Retinal pigment epithelial cell (primary cell): ENCODE results near the gene TRPM6.

Experiments used
- DNase-seq: peaks from one replicate; pipeline ENCODE4 v3.0.0-alpha.2; 2010; ENCODE audit warnings: low read depth
- H3K4me3 ChIP-seq: 2 replicates; pipeline ENCODE4 v1.5.1; 2011; ENCODE audit warnings: mild to moderate bottlenecking, low read length, control low read depth, moderate library complexity
- TF ChIP-seq, protein P1 (sequence below): conservative IDR thresholded peaks from 2 replicates; pipeline ENCODE4 v1.5.1; 2011; ENCODE audit warnings: low read depth, low read length, control low read depth, inconsistent platforms

TRPM6 gene

DNA sequence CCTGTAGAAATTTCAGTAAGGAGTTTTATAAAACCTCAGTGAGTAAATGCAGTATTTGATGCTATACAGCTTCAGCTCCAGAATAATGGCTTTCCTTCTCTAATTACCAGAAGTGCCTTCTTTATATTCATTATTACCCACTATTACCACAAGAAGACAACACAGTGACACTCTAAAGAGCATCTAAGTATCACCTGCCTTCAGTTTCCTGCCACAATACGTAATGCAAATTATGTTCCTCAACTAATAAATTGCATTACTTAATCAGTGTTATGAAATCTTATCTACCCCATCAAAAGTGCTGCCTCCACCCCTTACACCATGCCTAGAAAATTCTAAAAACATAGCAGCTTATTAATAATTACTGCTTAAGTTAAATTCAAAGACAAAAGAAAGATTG is 91.9 kb downstream of the TRPM6 start:
- no peak overlapping the region for H3K4me3 ChIP-seq
- no peak for DNase-seq
- TF ChIP-seq, protein P1, sequence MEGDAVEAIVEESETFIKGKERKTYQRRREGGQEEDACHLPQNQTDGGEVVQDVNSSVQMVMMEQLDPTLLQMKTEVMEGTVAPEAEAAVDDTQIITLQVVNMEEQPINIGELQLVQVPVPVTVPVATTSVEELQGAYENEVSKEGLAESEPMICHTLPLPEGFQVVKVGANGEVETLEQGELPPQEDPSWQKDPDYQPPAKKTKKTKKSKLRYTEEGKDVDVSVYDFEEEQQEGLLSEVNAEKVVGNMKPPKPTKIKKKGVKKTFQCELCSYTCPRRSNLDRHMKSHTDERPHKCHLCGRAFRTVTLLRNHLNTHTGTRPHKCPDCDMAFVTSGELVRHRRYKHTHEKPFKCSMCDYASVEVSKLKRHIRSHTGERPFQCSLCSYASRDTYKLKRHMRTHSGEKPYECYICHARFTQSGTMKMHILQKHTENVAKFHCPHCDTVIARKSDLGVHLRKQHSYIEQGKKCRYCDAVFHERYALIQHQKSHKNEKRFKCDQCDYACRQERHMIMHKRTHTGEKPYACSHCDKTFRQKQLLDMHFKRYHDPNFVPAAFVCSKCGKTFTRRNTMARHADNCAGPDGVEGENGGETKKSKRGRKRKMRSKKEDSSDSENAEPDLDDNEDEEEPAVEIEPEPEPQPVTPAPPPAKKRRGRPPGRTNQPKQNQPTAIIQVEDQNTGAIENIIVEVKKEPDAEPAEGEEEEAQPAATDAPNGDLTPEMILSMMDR, result no peak

DNA sequence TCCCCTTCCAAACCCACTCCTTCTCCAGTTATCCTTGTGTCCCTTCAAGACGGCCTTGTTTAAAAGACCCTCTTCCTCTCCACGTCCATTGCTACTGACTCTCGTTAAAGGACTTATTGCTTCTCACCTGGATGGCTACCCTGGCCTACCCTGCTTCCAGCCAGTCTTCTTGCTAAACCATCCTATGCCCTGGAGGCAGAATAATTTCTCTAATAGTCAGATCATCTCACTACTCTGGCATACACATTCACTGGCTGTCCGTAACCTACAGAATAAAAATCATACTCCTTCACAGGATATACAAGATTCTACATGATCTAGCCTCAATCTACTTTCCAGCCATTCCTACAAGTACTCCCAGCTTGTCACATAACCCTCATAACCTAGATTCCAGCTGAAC is 92.6 kb downstream of the TRPM6 start:
- TF ChIP-seq, protein P1, result no peak
- no peak for DNase-seq

DNA sequence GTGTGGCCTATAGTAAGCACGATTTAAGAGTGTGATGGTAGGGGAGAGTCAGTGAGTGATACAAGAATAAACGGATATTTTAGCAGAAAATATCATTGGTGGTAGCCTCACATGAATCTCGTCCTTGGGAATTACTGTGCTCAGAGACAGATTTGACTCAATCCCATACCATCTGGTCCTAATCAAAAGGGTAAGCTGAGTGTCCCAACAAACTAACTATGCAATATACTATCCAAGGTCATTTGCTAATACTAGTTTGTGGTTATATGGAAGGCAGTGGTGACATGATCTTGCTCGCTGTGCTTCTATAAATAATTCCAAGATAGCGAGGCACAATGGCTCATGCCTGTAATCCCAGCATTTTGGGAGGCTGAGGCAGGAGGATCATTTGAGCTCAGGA is 103.2 kb downstream of the TRPM6 start:
- no peak for DNase-seq
- TF ChIP-seq, protein P1, result no peak
- no peak overlapping the region for H3K4me3 ChIP-seq

More for the DNA sequence above, 92.6 kb downstream of the TRPM6 start:
- no peak overlapping the region for H3K4me3 ChIP-seq

DNA sequence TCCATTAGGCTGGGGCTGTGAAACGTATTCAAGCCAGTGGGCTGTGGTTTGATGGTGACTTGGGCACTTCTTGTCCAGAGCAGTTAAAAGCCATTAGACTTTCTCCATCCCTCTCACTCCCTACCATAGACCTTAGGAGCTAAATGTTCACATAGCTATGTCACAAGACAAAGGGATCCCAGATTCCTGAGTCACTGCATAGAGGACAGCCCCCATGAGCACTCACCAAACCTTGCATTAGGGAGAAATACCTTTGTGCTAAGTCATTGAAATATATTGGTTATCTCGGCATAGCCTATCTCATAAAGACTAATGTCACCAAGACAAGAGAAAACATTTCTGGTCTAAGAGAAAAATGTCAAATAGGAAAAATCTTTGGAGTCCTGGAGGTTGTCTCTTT is 104.3 kb downstream of the TRPM6 start:
- DNase-seq, result no peak
- TF ChIP-seq, protein P1, result no peak
- H3K4me3 ChIP-seq, result no peak overlapping the region

DNA sequence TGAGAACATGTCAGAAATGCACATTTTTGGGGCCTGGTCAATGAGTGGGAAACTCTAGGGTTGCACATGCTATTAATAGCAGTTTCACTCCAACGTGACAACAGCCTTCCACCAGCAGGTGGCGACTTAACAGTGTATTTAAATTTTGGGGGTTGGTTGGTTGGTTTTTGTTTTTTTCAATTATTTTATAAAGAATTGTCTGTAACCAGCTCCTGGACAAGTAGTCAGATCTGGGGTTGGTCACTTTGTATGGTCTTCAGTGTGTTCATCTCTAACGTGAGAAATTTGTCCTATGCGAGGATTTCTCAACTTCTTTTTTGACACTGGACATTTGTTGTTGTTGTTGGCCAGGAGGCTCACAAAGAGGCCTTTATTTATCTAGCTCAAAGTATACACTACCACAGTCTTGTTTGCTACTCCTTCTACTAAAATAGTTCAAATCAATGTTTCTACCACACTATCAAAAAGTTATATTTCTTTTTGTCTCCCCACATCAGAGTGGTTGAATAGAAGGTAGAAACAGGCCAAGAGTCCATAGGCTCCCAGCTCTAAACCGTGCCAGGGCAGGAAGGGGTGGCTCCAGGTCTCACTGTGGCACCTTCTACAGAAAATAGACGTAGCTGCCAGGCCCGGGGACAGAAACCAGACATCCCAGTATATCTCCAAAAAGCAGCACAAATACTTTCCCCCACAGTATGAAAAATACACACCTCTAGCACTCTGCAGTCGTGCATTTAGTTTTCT is 110.4 kb downstream of the TRPM6 start:
- TF ChIP-seq, protein P1, result peak; percentile 78
- no peak for DNase-seq
- H3K4me3 ChIP-seq, result no peak overlapping the region

DNA sequence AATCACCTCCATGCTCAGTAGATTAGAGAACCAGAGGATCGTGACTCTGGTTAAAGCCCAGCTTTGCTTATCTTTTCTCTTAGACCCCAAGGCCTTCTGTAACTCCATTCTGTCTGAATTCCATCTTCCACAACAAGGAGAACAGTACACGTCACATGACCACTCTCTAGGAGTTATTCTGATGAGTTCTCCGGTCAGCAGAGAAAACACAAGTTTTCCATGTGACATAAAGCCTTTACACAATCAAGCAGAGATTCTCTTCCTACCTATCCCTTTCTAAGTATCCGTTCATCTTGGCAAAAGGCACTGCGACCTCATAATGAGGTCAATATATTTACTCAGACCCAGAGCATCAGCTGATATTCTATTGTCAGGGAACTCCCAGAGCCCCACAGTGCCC is 112.3 kb downstream of the TRPM6 start:
- no peak for DNase-seq
- TF ChIP-seq, protein P1, result no peak
- H3K4me3 ChIP-seq, result no peak overlapping the region

DNA sequence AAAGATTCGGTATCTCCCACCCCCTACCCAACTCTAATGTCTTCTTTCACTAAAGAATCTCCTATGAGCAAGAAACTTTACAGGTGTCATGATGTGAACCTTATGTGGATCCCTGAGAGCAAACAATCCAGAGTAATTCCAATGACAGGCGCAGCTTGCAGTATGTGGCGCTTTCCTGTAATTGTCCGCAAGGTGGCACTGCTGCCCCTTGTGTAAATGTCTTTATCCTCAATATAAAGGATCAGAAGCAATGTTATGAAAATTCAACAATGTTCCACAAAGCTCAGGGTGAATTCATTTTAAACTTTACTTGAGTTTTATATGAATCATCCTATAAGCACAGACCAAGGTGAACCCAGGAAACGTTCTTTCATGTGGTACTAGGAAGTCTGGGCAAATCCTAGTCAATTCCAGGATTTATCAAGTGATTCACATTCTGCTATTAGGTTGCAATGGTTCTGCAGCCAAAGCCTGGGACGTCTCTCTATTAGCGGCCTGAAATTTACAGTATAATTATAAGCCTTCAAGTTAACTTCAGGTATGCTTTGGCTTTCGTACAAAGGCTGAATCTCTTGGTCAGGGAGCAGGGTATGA is 113.7 kb downstream of the TRPM6 start:
- TF ChIP-seq, protein P1, result peak; percentile 85
- no peak overlapping the region for H3K4me3 ChIP-seq
- DNase-seq, result no peak
